KMS-11 (cell line): ENCODE data around the gene TET2.

Experiments
- H2AFZ ChIP-seq: fragments of 200-600 bp; sonication (generic); 2 replicates; pipeline ENCODE4 v1.6.1; 2016; ENCODE audit warnings: antibody characterized with exemption, mixed run types, low read depth
- H3K27ac ChIP-seq: fragments of 200-600 bp; sonication (generic); 2 replicates; pipeline ENCODE4 v1.6.1; 2016; ENCODE audit warnings: mild to moderate bottlenecking, mixed run types
- H3K27me3 ChIP-seq: fragments of 200-600 bp; sonication (generic); 2 replicates; pipeline ENCODE4 v1.6.1; 2017; ENCODE audit warnings: mild to moderate bottlenecking, low read depth, mixed run types, moderate library complexity; ENCODE audit not compliant: insufficient read depth
- H3K36me3 ChIP-seq: fragments of 200-600 bp; sonication (generic); 2 replicates; pipeline ENCODE4 v1.6.1; 2017; ENCODE audit warnings: mild to moderate bottlenecking, mixed run types; ENCODE audit not compliant: insufficient read depth
- H3K4me1 ChIP-seq: fragments of 200-600 bp; sonication (generic); 2 replicates; pipeline ENCODE4 v1.6.1; 2016; ENCODE audit warnings: mild to moderate bottlenecking, low read depth, mixed run types; ENCODE audit not compliant: poor library complexity, severe bottlenecking
- H3K4me2 ChIP-seq: fragments of 200-600 bp; sonication (generic); 2 replicates; pipeline ENCODE4 v1.7.0; 2016; ENCODE audit warnings: mild to moderate bottlenecking, mixed run types
- H3K4me3 ChIP-seq: fragments of 200-600 bp; sonication (generic); IDR thresholded peaks from 2 replicates; pipeline ENCODE4 v1.6.1; 2017; ENCODE audit warnings: low read depth, low read length, mixed read lengths; ENCODE audit not compliant: insufficient read depth
- H3K79me2 ChIP-seq: fragments of 200-600 bp; sonication (generic); 2 replicates; pipeline ENCODE4 v1.6.1; 2016; ENCODE audit warnings: low read depth, mixed run types; ENCODE audit not compliant: insufficient read depth
- H3K9ac ChIP-seq: fragments of 200-600 bp; sonication (generic); 2 replicates; pipeline ENCODE4 v1.6.1; 2016; ENCODE audit warnings: mild to moderate bottlenecking, mixed run types
- H4K20me1 ChIP-seq: fragments of 200-600 bp; sonication (generic); 2 replicates; pipeline ENCODE4 v1.6.1; 2016; ENCODE audit warnings: mild to moderate bottlenecking, mixed run types; ENCODE audit not compliant: insufficient read depth
- CTCF ChIP-seq: fragments of 200-600 bp; sonication (generic); conservative IDR thresholded peaks from 2 replicates; pipeline ENCODE4 v1.6.1; 2017; ENCODE audit warnings: low read depth, mild to moderate bottlenecking, antibody characterized with exemption, low read length, moderate library complexity, mixed read lengths

The TET2 gene

GRCh38 chr4:105272002-105272401 is 125.3 kb downstream of the TET2 start:
- Histone ChIP-seq H3K4me1 (no peaks in the 10 kb centered on the region), H3K4me3 (no peak overlapping the region), H3K4me2 (no peak overlapping the region), H4K20me1 (no peaks in the 10 kb centered on the region), H3K79me2 (no peaks in the 10 kb centered on the region), H3K27ac (no peak overlapping the region), H3K9ac (no peak overlapping the region), H3K27me3 (no peaks in the 10 kb centered on the region), H3K36me3 (peaks cover 7% of the 10 kb centered on the region; the same call in 1 of the 2 replicates), H2AFZ (no peak overlapping the region)
- TF ChIP-seq CTCF = no peak

- H3K27ac ChIP-seq = no peak overlapping the region
- H2AFZ ChIP-seq = no peak overlapping the region
- TF ChIP-seq CTCF = no peak
- H3K27me3 ChIP-seq = no peaks in the 10 kb centered on the region
- no peak overlapping the region for H3K4me3 ChIP-seq
- H3K4me2 ChIP-seq = no peak overlapping the region
- H3K4me1 ChIP-seq = no peaks in the 10 kb centered on the region
- peaks cover 7% of the 10 kb centered on the region; the same call in 1 of the 2 replicates for H3K36me3 ChIP-seq
- H3K79me2 ChIP-seq = no peaks in the 10 kb centered on the region
- no peaks in the 10 kb centered on the region for H4K20me1 ChIP-seq
- no peak overlapping the region for H3K9ac ChIP-seq
Measured at GRCh38 chr4:105273230-105273629, 126.6 kb downstream of the TET2 start.

- Histone ChIP-seq H3K4me1 (no peaks in the 10 kb centered on the region), H4K20me1 (no peaks in the 10 kb centered on the region), H3K9ac (no peak overlapping the region), H3K27ac (no peak overlapping the region), H3K27me3 (no peaks in the 10 kb centered on the region), H3K36me3 (peaks cover 7% of the 10 kb centered on the region; the same call in 1 of the 2 replicates), H3K79me2 (no peaks in the 10 kb centered on the region), H2AFZ (no peak overlapping the region), H3K4me2 (no peak overlapping the region), H3K4me3 (no peak overlapping the region)
- TF ChIP-seq CTCF = no peak
Measured at GRCh38 chr4:105274090-105274489, 127.4 kb downstream of the TET2 start.

GRCh38 chr4:105274504-105274903 is 127.8 kb downstream of the TET2 start:
- no peaks in the 10 kb centered on the region for H3K4me1 ChIP-seq
- TF ChIP-seq CTCF = no peak
- H2AFZ ChIP-seq = no peak overlapping the region
- H3K27me3 ChIP-seq = no peaks in the 10 kb centered on the region
- H3K4me2 ChIP-seq = no peak overlapping the region
- H3K9ac ChIP-seq = no peak overlapping the region
- H3K27ac ChIP-seq = no peak overlapping the region
- H3K36me3 ChIP-seq = peaks cover 7% of the 10 kb centered on the region; the same call in 1 of the 2 replicates
- no peaks in the 10 kb centered on the region for H4K20me1 ChIP-seq
- H3K4me3 ChIP-seq = no peak overlapping the region
- H3K79me2 ChIP-seq = no peaks in the 10 kb centered on the region
